Psoas muscle (tissue), 8 donors: ENCODE measurements around the gene WDR37. TPM values are rescaled to one million over a fixed set of nuclear protein-coding genes. Genes with fewer than 3 reads are reported as not detected.

Source experiments
- ATAC-seq, 4 donors: fragments of 200-7000 bp; cut with Tn5 transposase; one replicate each; pipeline ENCODE4 v1.9.1; 2020; ENCODE audit warnings: moderate library complexity in 3 of 4, mild to moderate bottlenecking in 2 of 4
- DNase-seq, 2 donors: peaks; one replicate each; pipeline ENCODE4 v3.0.0-alpha.2; 2020
- H3K27ac ChIP-seq: fragments of 200-600 bp; one replicate; pipeline ENCODE4 v1.8.0; 2022
- H3K27me3 ChIP-seq, 3 donors: fragments of 200-600 bp in 1 of 3; one replicate each; pipeline versions ENCODE4 v1.6.1 to v1.8.0; 2013 to 2022; ENCODE audit warnings: low read length in 2 of 3, mild to moderate bottlenecking in 2 of 3, moderate library complexity in 1 of 3; ENCODE audit not compliant: insufficient read depth in 3 of 3
- H3K36me3 ChIP-seq, 2 donors: fragments of 200-600 bp in 1 of 2; one replicate each; pipeline versions ENCODE4 v1.6.1 to v1.8.0; 2013 to 2022; ENCODE audit warnings: low read depth in 1 of 2, mild to moderate bottlenecking in 1 of 2, moderate library complexity in 1 of 2; ENCODE audit not compliant: insufficient read depth in 1 of 2
- H3K4me1 ChIP-seq: fragments of 200-600 bp; one replicate; pipeline ENCODE4 v1.8.0; 2022
- H3K4me3 ChIP-seq: fragments of 200-600 bp; one replicate; pipeline ENCODE4 v1.8.0; 2022; ENCODE audit warnings: mild to moderate bottlenecking
- H3K9me3 ChIP-seq: fragments of 200-600 bp; one replicate; pipeline ENCODE4 v1.8.0; 2022
- CTCF ChIP-seq: fragments of 200-600 bp; IDR thresholded peaks from one replicate; pipeline ENCODE4 v1.8.0; 2022; ENCODE audit warnings: antibody characterized with exemption
- WGBS, 3 donors: extraction: QIAGEN DNeasy Blood & Tissue Kit; methylation state at CpG; one replicate each; pipeline versions ENCODE4 v1.1.6 to v1.1.7; 2013; 5-methylcytosine and 5-hydroxymethylcytosine counted together
- intact Hi-C, 2 donors: fragments of 100-400 bp; cut with DNase I; formaldehyde crosslinking; loops; one replicate each; pipeline versions ENCODE4 v1.11.0 to v1.14.2; 2022
- polyA plus RNA-seq, 3 donors: library from polyadenylated mRNA; stranded (reverse); fragments of 200-250 nt; gene quantifications; one replicate each; pipeline ENCODE4 v1.2.3, GENCODE V29; 2013
- total RNA-seq, 4 donors: library from RNA; stranded (reverse); fragmentation: NEBNext Ultra II Directional in 2 of 4; extraction: Animal tissue kit (Norgen Biotek cat#: 25700) in 2 of 4; gene quantifications; one replicate each; pipeline versions ENCODE4 v1.2.1 to v1.2.4, GENCODE V29; 2021 to 2023
- donor health status: healthy with polysubstance abuse.
- donor health status: DM: no; HTN: no; CAD: no; lungs with moderate emphysema.
- donor health status: Bipolar disorder and iron deficiency.
- donor health status: healthy.
- donor health status: DM: yes; HTN: yes; CAD: no.
- donor health status: DM: no; HTN: no; CAD: no.
- donor health status: DM: no; HTN: no; CAD: no.
- donor health status: DM: yes; HTN: yes; CAD: no.

Gene WDR37
- total and polyA plus RNA-seq, 7 donors, result 6.8 to 28.3 (median 17.2) TPM

GRCh38 chr10:1177936-1178335, 121.8 kb downstream of the WDR37 start:
- Histone ChIP-seq H3K4me1 (no peaks in the 10 kb centered on the region), H3K4me3 (no peak overlapping the region), H3K9me3 (no peaks in the 10 kb centered on the region), H3K36me3 (no peaks in the 10 kb centered on the region), H3K27me3 (peaks cover 0 to 3% (median 0%) of the 10 kb centered on the region in 3 donors), H3K27ac (no peak overlapping the region)
- no peak for TF ChIP-seq CTCF
- 86 to 92% (median 87%) methylated on average over 6 to 9 of the region's 9 CpGs for WGBS, 3 donors
- DNase-seq (no peak), ATAC-seq (no peak)
- intact Hi-C loops, result no loop called here

- ATAC-seq, result no peak
- no peaks in the 10 kb centered on the region for H3K36me3 ChIP-seq
- H3K4me1 ChIP-seq, result no peaks in the 10 kb centered on the region
- 81 to 86% (median 85%) methylated on average over 16 of the region's 16 CpGs for WGBS, 3 donors
- intact Hi-C loops, result no loop called here
- H3K9me3 ChIP-seq, result no peaks in the 10 kb centered on the region
- no peak overlapping the region for H3K4me3 ChIP-seq
- H3K27me3 ChIP-seq, result peaks cover 0 to 3% (median 0%) of the 10 kb centered on the region in 3 donors
- TF ChIP-seq CTCF, result no peak
- no peak overlapping the region for H3K27ac ChIP-seq
- no peak for DNase-seq
Observed at GRCh38 chr10:1178506-1178905, 122.3 kb downstream of the WDR37 start.

- H3K36me3 ChIP-seq, result no peaks in the 10 kb centered on the region
- H3K27ac ChIP-seq, result no peak overlapping the region
- H3K4me1 ChIP-seq, result no peaks in the 10 kb centered on the region
- H3K9me3 ChIP-seq, result no peaks in the 10 kb centered on the region
- TF ChIP-seq CTCF, result no peak
- DNase-seq (no peak), ATAC-seq (no peak)
- whole genome bisulfite sequencing, 3 donors, result 85 to 88% (median 85%) methylated on average over 20 of the region's 20 CpGs
- H3K4me3 ChIP-seq, result no peak overlapping the region
- intact Hi-C loops, result no loop called here
- peaks cover 0 to 11% (median 0%) of the 10 kb centered on the region in 3 donors for H3K27me3 ChIP-seq
Observed at GRCh38 chr10:1179346-1180070, 123.3 kb downstream of the WDR37 start.

DNA sequence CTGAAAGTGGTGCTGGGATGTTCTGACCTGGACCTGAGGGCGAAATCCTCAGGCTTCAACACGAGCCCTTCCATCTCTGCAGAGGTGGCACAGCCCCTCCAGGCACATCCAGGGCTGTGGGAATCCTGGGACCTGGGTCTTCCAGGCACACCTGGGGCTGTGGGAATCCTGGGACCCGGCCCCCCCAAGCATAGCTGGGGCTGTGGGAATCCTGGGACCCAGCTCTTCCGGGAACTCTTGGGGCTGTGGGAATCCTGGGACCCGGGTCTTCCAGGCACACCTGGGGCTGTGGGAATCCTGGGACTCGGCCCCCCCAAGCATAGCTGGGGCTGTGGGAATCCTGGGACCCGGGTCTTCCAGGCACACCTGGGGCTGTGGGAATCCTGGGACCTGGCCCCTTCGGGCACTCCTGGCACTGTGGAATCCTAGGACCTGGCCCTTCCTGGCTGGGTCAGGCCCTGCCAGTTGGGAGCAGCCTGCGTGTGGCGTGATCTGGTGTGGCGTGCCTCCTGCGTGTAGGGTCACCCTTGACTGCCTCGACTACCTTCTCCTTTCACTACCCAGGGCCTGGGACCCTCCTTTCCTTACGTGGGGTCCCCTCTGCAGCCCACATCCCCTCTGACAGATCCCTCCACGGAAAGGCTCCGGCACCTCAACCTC, 124.0 kb downstream of the WDR37 start:
- no peak overlapping the region for H3K4me3 ChIP-seq
- intact Hi-C loops, result no loop called here
- H3K27me3 ChIP-seq, result peaks cover 0 to 17% (median 0%) of the 10 kb centered on the region in 3 donors
- WGBS, 3 donors, result 84 to 93% (median 86%) methylated on average over 12 to 16 of the region's 16 CpGs
- H3K9me3 ChIP-seq, result no peaks in the 10 kb centered on the region
- no peaks in the 10 kb centered on the region for H3K4me1 ChIP-seq
- peak in 1 of 2 donors; percentile 9 for DNase-seq
- H3K36me3 ChIP-seq, result no peaks in the 10 kb centered on the region
- H3K27ac ChIP-seq, result no peak overlapping the region
- no peak for TF ChIP-seq CTCF
- no peak for ATAC-seq
